ENCODE results near the gene PTPRQ.
"Not testable (repeated sequence)": the region's sequence is repeated elsewhere in the genome, so short reads cannot be mapped to it uniquely, and the experiment has no call there.

PTPRQ gene, protein sequence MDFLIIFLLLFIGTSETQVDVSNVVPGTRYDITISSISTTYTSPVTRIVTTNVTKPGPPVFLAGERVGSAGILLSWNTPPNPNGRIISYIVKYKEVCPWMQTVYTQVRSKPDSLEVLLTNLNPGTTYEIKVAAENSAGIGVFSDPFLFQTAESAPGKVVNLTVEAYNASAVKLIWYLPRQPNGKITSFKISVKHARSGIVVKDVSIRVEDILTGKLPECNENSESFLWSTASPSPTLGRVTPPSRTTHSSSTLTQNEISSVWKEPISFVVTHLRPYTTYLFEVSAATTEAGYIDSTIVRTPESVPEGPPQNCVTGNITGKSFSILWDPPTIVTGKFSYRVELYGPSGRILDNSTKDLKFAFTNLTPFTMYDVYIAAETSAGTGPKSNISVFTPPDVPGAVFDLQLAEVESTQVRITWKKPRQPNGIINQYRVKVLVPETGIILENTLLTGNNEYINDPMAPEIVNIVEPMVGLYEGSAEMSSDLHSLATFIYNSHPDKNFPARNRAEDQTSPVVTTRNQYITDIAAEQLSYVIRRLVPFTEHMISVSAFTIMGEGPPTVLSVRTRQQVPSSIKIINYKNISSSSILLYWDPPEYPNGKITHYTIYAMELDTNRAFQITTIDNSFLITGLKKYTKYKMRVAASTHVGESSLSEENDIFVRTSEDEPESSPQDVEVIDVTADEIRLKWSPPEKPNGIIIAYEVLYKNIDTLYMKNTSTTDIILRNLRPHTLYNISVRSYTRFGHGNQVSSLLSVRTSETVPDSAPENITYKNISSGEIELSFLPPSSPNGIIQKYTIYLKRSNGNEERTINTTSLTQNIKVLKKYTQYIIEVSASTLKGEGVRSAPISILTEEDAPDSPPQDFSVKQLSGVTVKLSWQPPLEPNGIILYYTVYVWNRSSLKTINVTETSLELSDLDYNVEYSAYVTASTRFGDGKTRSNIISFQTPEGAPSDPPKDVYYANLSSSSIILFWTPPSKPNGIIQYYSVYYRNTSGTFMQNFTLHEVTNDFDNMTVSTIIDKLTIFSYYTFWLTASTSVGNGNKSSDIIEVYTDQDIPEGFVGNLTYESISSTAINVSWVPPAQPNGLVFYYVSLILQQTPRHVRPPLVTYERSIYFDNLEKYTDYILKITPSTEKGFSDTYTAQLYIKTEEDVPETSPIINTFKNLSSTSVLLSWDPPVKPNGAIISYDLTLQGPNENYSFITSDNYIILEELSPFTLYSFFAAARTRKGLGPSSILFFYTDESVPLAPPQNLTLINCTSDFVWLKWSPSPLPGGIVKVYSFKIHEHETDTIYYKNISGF (N-terminal part only)

DNA sequence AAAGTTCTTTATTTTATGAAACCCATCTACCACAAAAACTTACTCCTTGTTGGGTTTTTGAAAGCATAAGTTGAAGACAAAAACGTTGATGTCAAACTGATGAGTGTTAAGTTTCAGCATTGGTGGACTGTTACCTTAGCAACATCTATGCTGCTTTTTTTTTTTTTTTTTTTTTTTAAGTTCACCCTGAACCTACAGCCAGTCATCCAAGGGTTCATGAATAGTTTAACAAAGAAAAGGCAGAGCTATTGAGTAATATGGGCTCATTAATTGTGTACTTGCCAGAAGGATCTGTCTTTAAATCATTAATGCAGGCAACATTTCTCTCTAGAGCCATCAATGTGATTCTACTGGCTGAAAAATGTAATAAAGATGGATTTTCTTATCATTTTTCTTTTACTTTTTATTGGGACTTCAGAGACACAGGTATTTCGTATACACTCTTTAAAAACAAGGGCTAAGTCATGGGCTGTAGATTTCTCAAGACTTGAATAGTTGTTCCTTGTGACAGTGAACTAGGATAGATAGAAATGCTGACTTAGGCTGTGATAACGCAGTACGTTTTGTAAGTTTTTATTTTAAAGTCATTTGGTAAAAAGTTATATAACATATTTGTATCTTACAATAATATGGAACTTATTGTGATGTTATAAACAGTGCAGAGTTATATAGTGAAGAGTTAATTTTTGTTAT, at the start of gene PTPRQ:
TSS of gene PTPRQ (plus strand) at position 262 of the 693 bp plus-strand sequence. CDS start at position 373, 111 bp downstream.
- no peak for DNase-seq (ENCODE audit: extremely low read depth in 1 of 2, low read depth in 1 of 2)

DNA sequence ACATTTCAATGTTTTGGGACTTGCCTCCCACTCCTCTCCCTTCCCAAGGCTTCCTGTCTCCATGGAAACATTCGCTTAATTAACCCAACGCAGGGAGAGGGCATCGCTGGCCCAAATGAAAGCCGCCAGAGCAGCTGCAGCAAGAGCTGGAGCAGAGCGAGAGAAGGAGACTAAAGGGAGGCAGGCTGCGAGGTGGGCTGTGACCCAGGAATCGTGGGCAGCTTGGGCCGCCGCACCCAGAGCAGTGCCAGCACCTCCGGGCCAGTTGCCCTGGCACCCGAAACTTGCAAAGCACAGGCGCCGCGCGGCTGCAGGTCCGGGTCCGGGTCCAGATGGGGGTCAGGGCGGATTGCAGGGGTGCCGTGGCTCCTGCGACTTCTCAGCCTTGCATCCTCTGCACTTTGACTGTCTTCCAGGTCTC, 43.5 kb upstream of the PTPRQ start:
- DNase-seq (ENCODE audit: extremely low read depth in 1 of 2, low read depth in 1 of 2): no peak

DNA sequence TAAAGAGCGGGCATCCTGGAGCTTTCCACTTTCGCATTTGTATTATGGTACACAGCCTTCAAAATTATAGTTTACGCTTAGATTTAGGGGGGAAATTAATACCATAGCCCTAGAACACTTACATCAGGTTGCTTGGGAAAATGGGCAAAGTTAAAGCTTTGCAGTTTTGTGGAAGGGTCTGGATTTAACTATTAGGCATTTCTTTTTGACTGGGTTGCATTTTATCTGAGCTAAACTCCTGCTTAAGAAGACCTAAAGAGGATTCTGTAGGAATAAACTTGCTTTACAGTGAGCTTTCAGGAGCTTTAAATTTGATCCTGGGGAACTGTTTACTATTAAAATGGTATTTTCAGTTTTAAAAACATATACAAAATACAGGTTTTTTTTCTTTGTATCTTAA, 42.8 kb upstream of the PTPRQ start:
- DNase-seq (ENCODE audit: extremely low read depth in 1 of 2, low read depth in 1 of 2): no peak

DNA sequence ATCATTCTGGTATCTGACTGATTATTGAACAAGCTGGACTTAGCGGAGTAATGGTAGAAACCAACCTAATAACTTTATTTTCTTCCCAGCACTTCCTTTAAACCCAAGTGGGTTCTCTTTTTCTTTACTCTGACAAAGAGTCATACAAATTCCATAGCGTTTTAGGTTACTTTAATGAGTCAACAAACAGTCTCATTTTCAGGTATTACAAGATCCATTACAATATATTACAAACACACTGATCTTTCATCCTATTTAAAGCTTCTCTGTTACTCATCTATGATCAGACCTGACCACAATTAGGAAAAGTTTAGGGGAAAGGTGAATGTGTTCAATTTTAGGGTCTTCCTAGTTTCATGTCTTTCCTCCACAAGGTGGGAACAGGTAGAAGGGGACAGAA, 39.4 kb upstream of the PTPRQ start:
- no peak for DNase-seq (ENCODE audit: extremely low read depth in 1 of 2, low read depth in 1 of 2)

DNA sequence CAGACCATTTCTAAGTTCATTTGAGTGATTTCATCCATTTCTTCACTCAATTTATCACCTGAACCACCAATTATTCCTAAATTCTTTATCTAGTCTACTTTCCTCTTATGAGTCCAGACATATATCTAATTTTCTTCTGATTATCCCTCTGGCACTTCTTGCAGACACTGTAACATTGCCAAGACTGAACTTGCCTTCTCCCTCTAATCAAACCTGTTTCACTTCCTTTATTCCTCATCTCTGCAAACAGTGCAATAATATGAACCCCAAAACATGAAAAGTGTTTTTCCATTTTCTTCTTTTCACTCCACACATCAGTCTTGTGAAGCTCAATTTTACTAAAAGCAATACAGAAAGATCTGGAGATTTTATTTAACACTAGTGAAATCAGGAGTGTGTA, 37.8 kb upstream of the PTPRQ start:
- DNase-seq (ENCODE audit: extremely low read depth in 1 of 2, low read depth in 1 of 2): no peak

DNA sequence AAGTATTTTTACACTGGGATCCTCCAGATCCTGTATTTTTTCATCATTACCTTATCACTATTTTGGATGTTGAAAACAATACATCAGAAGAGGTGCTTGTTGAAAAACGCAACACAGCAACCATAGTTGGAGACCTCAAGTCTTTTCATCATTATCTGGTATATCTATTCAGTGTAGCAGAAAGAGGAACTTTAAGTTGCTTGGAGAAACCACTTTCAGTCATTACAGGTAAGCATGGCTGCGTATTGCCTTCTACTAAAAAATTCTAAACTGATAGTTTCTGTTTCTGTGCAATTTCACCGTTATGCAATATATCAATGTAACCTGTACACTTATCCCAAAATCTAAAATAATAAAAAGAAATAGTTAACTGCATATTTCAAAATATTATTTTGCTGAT, 32.2 kb upstream of the PTPRQ start:
- no peak for DNase-seq (ENCODE audit: extremely low read depth in 1 of 2, low read depth in 1 of 2)

DNA sequence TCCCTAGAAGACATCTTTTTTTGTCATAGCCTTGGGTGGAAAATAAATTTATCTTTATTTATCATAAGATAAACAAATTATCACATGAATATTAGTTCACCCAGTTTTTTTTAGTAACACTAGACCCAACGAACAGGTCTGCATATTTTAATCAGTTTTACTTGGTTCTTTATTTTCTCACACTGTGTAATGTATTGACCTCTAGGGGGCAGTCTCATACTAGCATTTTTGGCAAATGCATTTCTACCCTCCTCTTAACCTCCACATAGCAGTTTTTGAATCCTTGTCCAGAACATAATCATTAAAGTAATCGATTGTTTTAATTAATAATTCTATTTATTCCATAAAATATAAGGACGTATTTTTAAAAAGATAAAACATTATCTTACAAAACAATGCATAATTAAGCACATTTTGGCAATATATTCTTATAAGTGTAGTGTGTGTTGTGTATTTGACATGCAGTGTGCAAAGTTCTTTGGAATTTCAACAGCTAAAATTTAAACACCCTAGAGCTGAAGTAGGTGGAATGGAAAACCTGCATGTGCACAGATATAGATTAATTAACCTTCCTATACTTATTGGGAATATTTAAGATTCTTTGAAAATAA, 31.6 kb upstream of the PTPRQ start:
- DNase-seq (ENCODE audit: extremely low read depth in 1 of 2, low read depth in 1 of 2): no peak

DNA sequence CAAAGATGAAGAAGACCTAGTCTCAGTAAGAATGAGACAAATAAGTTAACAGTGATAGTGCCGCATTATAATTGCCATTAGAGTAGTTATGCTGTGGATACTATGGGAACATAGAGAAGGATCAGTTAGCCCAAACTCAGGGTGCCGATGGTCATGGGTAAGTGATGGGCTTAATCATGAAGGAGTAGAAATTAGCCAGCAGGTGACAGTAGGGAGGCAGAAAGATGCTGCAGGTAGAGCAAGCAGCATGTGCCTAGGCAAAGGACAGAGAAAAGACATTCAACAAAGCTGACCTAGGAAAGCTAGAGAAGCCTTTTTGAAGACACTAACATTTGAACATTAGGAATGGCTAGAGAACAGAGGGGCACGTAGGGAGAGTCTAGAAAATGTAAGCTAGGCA, 30.6 kb upstream of the PTPRQ start:
- DNase-seq (ENCODE audit: extremely low read depth in 1 of 2, low read depth in 1 of 2): no peak

DNA sequence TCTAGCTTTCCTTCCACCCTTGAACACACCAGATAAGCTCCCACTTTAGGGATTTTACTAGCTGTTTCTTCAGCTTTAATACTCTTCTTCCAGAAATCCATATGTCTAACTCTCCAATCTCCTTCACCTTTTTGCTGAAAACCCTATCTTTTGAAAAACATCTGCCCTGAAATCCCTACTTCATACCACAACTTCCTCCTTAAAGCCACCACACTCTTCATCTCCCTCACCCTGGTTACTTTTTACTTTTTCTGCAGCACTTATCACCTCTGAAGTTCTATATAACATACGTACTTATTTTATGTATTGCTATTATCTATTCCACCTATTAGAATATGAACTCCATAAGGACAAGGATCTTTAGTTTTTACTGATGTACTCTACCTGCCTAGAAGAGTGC, 28.6 kb upstream of the PTPRQ start:
- DNase-seq (ENCODE audit: extremely low read depth in 1 of 2, low read depth in 1 of 2): no peak

DNA sequence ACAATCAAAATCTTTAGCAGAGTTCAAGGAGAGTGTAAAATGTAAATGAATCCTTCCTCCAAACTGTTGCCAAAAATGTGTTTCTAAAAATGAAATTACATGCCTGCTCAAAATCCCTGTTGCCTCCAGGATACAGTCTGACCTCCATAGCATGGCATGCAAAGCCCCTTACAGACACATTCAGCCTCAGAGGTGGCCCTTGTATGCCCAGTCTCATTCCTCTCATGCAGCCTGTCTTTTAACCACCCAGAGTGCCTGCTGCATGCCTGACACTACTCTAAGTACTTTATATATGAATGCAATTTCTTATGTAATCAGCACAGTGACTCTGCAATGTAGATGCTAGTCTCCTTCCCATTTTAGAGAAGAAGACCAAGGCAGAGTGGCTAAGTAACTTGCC, 24.4 kb upstream of the PTPRQ start:
- no peak for DNase-seq (ENCODE audit: extremely low read depth in 1 of 2, low read depth in 1 of 2)

DNA sequence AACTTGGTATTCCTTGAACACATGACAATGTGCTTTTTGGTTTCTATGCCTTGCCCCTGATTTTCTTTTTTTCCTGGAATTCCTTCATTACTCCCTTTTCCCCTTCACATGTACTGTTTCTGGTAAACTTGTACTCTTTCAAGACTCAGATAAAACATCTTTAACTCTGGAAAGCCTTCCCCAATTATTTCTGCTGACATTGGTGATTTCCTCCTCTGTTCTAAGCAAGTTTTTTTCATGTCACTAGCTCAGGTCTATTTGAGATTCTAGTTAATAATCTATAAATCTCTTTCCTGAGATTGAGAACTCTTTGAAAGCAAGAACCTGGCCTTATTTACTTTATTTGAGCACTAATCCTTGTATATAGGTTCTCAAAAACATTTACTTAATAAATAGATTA, 24.0 kb upstream of the PTPRQ start:
- DNase-seq (ENCODE audit: extremely low read depth in 1 of 2, low read depth in 1 of 2): no peak

DNA sequence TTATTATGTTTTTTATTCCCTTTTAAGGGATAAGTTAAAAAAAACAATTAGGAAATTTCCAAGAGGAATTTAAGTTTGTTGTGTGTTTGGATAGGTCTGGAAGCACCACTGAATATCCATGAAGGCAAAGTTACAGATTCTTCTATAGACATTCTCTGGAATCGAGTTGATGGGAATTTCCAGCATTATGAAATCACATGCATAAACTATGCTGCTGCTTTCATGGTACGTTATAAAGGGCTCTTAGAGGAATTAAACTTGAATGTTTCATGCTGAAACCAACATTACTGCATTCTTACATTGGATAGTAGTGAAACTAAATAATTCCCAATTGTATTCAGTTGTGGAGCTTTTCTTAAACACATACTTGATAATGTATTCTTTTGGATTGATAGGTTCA, 21.5 kb upstream of the PTPRQ start:
- no peak for DNase-seq (ENCODE audit: extremely low read depth in 1 of 2, low read depth in 1 of 2)

DNA sequence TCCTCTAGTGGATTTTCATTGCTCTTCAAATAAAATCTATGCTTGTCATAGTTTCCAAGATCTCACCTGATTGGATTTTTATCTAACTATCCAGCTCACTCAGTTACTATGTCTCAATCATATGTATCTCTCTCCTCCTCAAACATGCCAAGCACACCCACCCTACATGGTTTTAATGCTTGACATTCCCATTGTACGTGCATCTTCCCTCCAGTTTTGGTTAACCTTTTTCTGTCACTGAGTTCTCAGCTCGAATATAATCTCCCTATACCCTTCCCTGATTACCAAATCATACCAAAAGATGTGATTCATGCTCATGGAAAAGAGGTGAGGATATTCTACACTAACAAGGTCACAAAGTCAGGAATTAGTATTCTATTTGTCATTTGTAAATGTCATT, 12.0 kb upstream of the PTPRQ start:
- no peak for DNase-seq (ENCODE audit: extremely low read depth in 1 of 2, low read depth in 1 of 2)

DNA sequence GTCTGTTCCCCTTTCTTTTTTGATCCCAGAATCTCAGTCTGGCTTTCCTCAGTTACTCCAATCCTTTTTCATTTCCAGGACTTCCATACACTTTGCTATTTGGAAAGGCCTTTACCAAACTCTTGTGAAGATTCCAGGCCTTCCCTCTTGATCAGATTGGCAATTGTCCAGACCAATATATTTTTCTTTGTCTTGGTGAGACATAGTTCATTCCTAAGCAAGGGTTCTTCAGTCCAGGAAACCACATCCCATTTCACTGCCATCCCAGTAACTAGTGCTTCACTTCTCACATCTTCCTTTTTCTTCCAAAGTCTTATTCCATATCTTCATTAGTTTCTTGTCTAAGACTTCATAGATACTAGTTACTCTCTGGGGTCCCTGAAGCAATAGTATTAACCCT, 2.1 kb upstream of the PTPRQ start:
- DNase-seq (ENCODE audit: extremely low read depth in 1 of 2, low read depth in 1 of 2): no peak

DNA sequence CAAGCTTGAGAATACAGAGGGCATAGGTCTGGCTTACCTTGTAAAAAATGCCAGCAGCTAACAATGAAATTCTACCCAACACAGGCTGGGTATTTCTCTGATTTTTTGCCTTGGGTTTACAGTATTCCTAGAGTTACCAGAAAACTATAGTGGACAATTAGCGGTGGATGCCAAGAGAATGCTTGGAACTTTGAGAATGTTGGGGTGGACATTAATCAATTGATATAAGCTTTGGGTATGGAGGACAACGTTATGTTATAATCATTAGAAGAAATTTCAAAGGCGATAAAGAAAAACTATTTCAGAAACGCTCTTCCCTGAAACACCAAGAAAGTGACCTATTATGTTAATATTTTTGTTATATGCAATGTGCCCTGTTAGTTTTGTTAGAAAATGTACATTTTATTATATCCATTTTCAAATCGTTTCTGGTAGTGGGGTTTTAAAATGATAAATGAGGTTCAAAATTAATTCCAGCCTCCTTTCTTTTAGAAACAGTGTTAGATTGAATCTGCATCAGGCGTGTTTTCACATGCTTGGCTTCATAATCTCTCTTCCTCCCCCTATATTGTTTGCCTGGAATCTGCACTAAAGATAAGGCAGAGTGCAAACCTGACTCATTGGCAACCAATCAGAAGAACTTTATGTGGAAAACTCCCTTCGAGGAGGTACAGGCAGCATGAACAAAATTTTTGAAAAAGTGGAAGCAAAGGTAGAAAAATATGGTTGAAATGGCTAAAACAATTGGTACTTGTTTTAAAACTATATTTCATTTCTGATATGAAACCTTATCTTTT, 1.4 kb upstream of the PTPRQ start:
- no peak for DNase-seq (ENCODE audit: extremely low read depth in 1 of 2, low read depth in 1 of 2)

DNA sequence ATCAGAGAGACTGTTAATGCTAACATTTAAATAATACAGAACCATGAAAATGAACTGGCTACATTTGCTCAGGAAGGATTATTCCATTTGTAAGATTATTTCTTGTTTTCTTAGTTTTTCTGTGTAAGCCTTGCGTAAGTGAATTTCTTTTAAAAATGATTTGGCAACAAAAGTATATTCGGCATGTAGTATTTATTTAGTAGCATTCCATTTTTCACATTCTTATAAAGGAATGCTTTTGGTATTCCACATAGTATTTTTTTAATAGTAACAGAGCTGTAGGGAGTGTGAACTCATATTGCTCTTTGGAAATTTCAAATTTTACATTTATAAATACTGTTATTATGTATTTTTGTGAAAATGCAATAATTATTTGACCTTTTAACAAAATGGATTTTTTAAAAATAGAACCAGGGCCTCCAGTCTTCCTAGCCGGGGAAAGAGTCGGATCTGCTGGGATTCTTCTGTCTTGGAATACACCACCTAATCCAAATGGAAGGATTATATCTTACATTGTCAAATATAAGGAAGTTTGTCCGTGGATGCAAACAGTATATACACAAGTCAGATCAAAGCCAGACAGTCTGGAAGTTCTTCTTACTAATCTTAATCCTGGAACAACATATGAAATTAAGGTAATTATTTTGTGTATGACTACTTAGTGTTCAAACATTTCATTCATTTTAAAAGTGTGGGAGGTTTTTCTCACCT, 1.2 kb downstream of the PTPRQ start:
- no peak for DNase-seq (ENCODE audit: extremely low read depth in 1 of 2, low read depth in 1 of 2)

DNA sequence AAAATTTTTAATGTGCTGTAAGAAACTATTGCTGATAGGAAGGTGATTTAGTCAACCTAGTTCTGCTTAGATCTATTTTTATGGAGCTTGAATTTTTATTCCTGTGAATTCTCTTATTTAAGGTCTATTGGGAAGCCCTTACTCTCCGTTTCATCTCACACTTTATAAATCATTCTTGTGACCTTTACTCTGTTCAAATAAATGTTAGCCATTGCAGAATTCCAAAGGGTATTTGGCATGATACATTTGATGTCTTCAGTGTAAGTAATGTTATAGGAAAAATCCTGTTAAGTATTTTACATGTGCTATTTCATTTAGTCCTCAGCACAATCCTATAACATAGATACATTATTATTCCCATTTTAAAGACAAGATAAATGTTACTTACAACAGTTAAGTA, 12.5 kb downstream of the PTPRQ start:
- no peak for DNase-seq (ENCODE audit: extremely low read depth in 1 of 2, low read depth in 1 of 2)

DNA sequence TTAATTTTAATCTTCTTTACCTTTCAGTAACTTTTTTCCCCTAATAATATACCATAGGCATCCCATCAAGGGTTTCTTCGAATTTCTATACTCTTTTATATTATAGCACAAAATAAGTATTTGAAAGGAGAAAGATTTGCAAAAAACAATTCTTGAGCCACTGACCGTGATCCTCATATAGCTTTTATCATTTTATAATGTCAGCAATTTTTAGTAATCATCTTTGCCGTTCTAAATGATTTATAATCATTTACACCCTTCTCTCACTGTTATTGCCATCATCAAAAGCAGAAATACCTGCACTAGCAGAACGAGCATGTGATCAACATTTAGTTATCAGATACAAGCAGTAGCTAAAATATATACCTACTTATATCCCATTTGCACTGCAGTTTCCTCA, 16.9 kb downstream of the PTPRQ start:
- DNase-seq (ENCODE audit: extremely low read depth in 1 of 2, low read depth in 1 of 2): no peak

DNA sequence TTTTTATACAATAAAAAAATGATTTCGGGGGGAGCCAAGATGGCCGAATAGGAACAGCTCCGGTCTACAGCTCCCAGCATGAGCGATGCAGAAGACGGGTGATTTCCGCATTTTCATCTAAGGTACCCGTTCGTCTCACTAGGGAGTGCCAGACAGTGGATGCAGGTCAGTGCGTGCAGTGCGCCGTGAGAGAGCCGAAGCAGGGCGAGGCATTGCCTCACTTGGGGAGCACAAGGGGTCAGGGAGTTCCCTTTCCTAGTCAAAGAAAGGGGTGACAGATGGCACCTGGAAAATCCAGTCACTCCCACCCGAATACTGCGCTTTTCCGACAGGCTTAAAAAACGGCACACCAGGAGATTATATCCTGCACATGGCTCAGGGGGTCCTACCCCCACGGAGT, 17.8 kb downstream of the PTPRQ start:
- DNase-seq (ENCODE audit: extremely low read depth in 1 of 2, low read depth in 1 of 2): not testable (repeated sequence)
